ENCODE data around the gene FARP1.

- TF ChIP-seq CTCF (IDR thresholded peaks at IDR 0.05; ENCODE audit: control extremely low read depth in 1 of 3, insufficient read depth in 1 of 3, low read depth in 1 of 3, low read length in 3 of 3) (no peak), SIN3A (conservative IDR thresholded peaks at IDR 0.05 in 1 of 2, IDR thresholded peaks at IDR 0.05 in 1 of 2; ENCODE audit: low read depth in 1 of 2, low read length in 2 of 2) (no peak), SUZ12 (IDR thresholded peaks at IDR 0.05; ENCODE audit: low read length) (no peak), JUND (IDR thresholded peaks at IDR 0.05; ENCODE audit: low read length) (no peak), SP1 (IDR thresholded peaks at IDR 0.05; ENCODE audit: low read depth, low read length) (no peak), BRCA1 (IDR thresholded peaks at IDR 0.05; ENCODE audit: low read depth, low read length) (no peak), RXRA (IDR thresholded peaks at IDR 0.05; ENCODE audit: insufficient read depth, low read depth, low read length) (no peak), EZH2 (IDR thresholded peaks at IDR 0.05; ENCODE audit: low read depth, low read length, severe bottlenecking) (no peak), POLR2A (IDR thresholded peaks at IDR 0.05; ENCODE audit: control extremely low read depth in 1 of 2, low read depth in 2 of 2, low read length in 2 of 2) (no peak), TAF1 (IDR thresholded peaks at IDR 0.05; ENCODE audit: low read depth, low read length) (no peak), MAX (IDR thresholded peaks at IDR 0.05) (no peak), JUN (IDR thresholded peaks at IDR 0.05; ENCODE audit: low read depth, low read length) (no peak), CHD1 (IDR thresholded peaks at IDR 0.05; ENCODE audit: low read depth, low read length) (no peak), RAD21 (IDR thresholded peaks at IDR 0.05 in 1 of 2, conservative IDR thresholded peaks at IDR 0.05 in 1 of 2; ENCODE audit: low read depth in 2 of 2, low read length in 2 of 2) (no peak)
Observed at GRCh38 chr13:98264877-98265276, 122.0 kb downstream of the FARP1 start.

Measured in H1 (cell line).